ENCODE data around the gene RPS6KC1.

GRCh38 chr1:213110349-213111300 is 59.6 kb downstream of the RPS6KC1 start:
- TF ChIP-seq POLR2A (IDR thresholded peaks at IDR 0.05) (no peak), CTCF (IDR thresholded peaks at IDR 0.05) (no peak)

Measured in upper lobe of left lung (tissue), 4 donors.